ENCODE measurements around the gene EHBP1. TPM values are rescaled to one million over a fixed set of nuclear protein-coding genes. Genes with fewer than 3 reads are reported as not detected.

The EHBP1 gene
- total RNA-seq, 1 experiment from 2014 or later: 25.2 TPM

GRCh38 chr2:63051042-63051794 is 345.7 kb downstream of the EHBP1 start:
- DNase-seq (ENCODE audit: low spot score): no peak

GRCh38 chr2:63051795-63052333 is 346.4 kb downstream of the EHBP1 start:
- DNase-seq (ENCODE audit: low spot score): no peak

GRCh38 chr2:63052411-63053080 is 347.0 kb downstream of the EHBP1 start:
- DNase-seq (ENCODE audit: low spot score): no peak

GRCh38 chr2:63053081-63053888 is 347.8 kb downstream of the EHBP1 start:
- no peak for DNase-seq (ENCODE audit: low spot score)

- no peak for DNase-seq (ENCODE audit: low spot score)
These were observed 348.5 kb downstream of the EHBP1 start for GRCh38 chr2:63053889-63054602.

- no peak for DNase-seq (ENCODE audit: low spot score)
These were observed 349.3 kb downstream of the EHBP1 start for GRCh38 chr2:63054841-63055225.

- no peak for DNase-seq (ENCODE audit: low spot score)
These were observed 350.0 kb downstream of the EHBP1 start for GRCh38 chr2:63055226-63056106.

- DNase-seq (ENCODE audit: low spot score): no peak
These were observed 350.9 kb downstream of the EHBP1 start for GRCh38 chr2:63056107-63057050.

GRCh38 chr2:63057249-63058143 is 352.0 kb downstream of the EHBP1 start:
- DNase-seq (ENCODE audit: low spot score): no peak

GRCh38 chr2:63058144-63058920 is 352.8 kb downstream of the EHBP1 start:
- DNase-seq (ENCODE audit: low spot score): no peak

- no peak for DNase-seq (ENCODE audit: low spot score)
These were observed 353.6 kb downstream of the EHBP1 start for GRCh38 chr2:63058921-63059792.

GRCh38 chr2:63059793-63060471 is 354.4 kb downstream of the EHBP1 start:
- DNase-seq (ENCODE audit: low spot score): no peak

GRCh38 chr2:63060472-63060991 is 355.0 kb downstream of the EHBP1 start:
- no peak for DNase-seq (ENCODE audit: low spot score)

GRCh38 chr2:63064197-63064596 is 358.7 kb downstream of the EHBP1 start:
- DNase-seq (ENCODE audit: low spot score): peak; percentile 42

- no peak for DNase-seq (ENCODE audit: low spot score)
These were observed 359.1 kb downstream of the EHBP1 start for GRCh38 chr2:63064661-63065060.

- DNase-seq (ENCODE audit: low spot score): no peak
These were observed 360.8 kb downstream of the EHBP1 start for GRCh38 chr2:63066265-63066664.
